SK-N-SH (cell line): ENCODE results near the gene ADCY7. TPM values are rescaled to one million over a fixed set of nuclear protein-coding genes. Genes with fewer than 3 reads are reported as not detected.

Experiments used
- CTCF ChIA-PET: fragments of 300-600, 350-600 bp; formaldehyde crosslinking; extraction: SDS; loops from one replicate; lab custom pipeline; 2021; lab: Yijun Ruan, JAX
- POLR2A ChIA-PET: fragments of 350-600 bp; sonication (Branson Sonifier 250); formaldehyde crosslinking; extraction: SDS; loops from one replicate; lab custom pipeline; 2020; ENCODE audit warnings: antibody characterized with exemption, inconsistent platforms; lab: Yijun Ruan, JAX
- DNase-seq: peaks from one replicate; pipeline ENCODE4 v3.0.0; 2012
- H2AFZ ChIP-seq: fragments of 200-600 bp; sonication (generic); 2 replicates; pipeline ENCODE4 v1.8.1; 2016; ENCODE audit warnings: antibody characterized with exemption, mild to moderate bottlenecking, low read depth
- H3F3A ChIP-seq: fragments of 200-600 bp; sonication (generic); replicated peaks from 2 replicates; pipeline ENCODE3; 2016; ENCODE audit warnings: antibody characterized with exemption, mild to moderate bottlenecking; ENCODE audit not compliant: insufficient read depth
- H3K27ac ChIP-seq, 2 experiments: fragments of 200-500 bp in 1 of 2; fragments of 200-600 bp in 1 of 2; sonication (Bioruptor generic) in 1 of 2; sonication (generic), shearing (Covaris generic) in 1 of 2; 2 replicates each; pipeline versions ENCODE4 v1.5.1 to v1.6.1; 2014 to 2016; ENCODE audit warnings: low read depth in 2 of 2, inconsistent platforms in 1 of 2, low read length in 1 of 2, mild to moderate bottlenecking in 1 of 2, mixed read lengths in 1 of 2
- H3K27me3 ChIP-seq: fragments of 200-600 bp; sonication (generic), shearing (Covaris generic); 2 replicates; pipeline ENCODE4 v1.6.1; 2016; ENCODE audit warnings: mixed run types; ENCODE audit not compliant: insufficient read depth
- H3K36me3 ChIP-seq, 2 experiments: fragments of 200-500 bp in 1 of 2; fragments of 200-600 bp in 1 of 2; sonication (Bioruptor generic) in 1 of 2; sonication (generic) in 1 of 2; replicated peaks in 1 of 2; 2 replicates each; pipeline versions ENCODE3 to v1.5.1; 2014 to 2016; ENCODE audit warnings: low read length in 1 of 2, mild to moderate bottlenecking in 1 of 2; ENCODE audit not compliant: insufficient read depth in 2 of 2, control insufficient read depth in 1 of 2
- H3K4me1 ChIP-seq, 2 experiments: fragments of 200-500 bp in 1 of 2; fragments of 200-600 bp in 1 of 2; sonication (Bioruptor generic) in 1 of 2; sonication (generic), shearing (Covaris generic) in 1 of 2; 2 replicates each; pipeline versions ENCODE4 v1.5.1 to v1.6.1; 2014 to 2016; ENCODE audit warnings: low read depth in 1 of 2, low read length in 1 of 2, mixed run types in 1 of 2; ENCODE audit not compliant: insufficient read depth in 2 of 2, control insufficient read depth in 1 of 2
- H3K4me2 ChIP-seq: fragments of 200-600 bp; sonication (generic), shearing (Covaris generic); 2 replicates; pipeline ENCODE4 v1.6.1; 2017; ENCODE audit warnings: mixed run types
- H3K4me3 ChIP-seq, 2 experiments: fragments of 200-500 bp in 1 of 2; fragments of 200-600 bp in 1 of 2; sonication (Bioruptor generic) in 1 of 2; sonication (generic), shearing (Covaris generic) in 1 of 2; 2 replicates each; pipeline versions ENCODE4 v1.5.1 to v1.8.1; 2014 to 2016; ENCODE audit warnings: low read depth in 2 of 2, inconsistent platforms in 1 of 2, low read length in 1 of 2, mild to moderate bottlenecking in 1 of 2, mixed read lengths in 1 of 2, moderate library complexity in 1 of 2
- H3K79me2 ChIP-seq: fragments of 200-600 bp; sonication (generic); 2 replicates; pipeline ENCODE4 v1.8.1; 2017; ENCODE audit warnings: mild to moderate bottlenecking; ENCODE audit not compliant: insufficient read depth
- H3K9ac ChIP-seq: fragments of 200-600 bp; sonication (generic); 2 replicates; pipeline ENCODE4 v1.6.1; 2017; ENCODE audit warnings: mixed run types
- H3K9me2 ChIP-seq: fragments of 200-600 bp; sonication (generic); 2 replicates; pipeline ENCODE4 v1.6.1; 2017; ENCODE audit warnings: mixed run types
- H3K9me3 ChIP-seq: fragments of 200-600 bp; sonication (generic); 2 replicates; pipeline ENCODE4 v1.6.1; 2017; ENCODE audit warnings: mixed run types, mild to moderate bottlenecking, moderate library complexity
- H4K20me1 ChIP-seq: fragments of 200-600 bp; sonication (generic); 2 replicates; pipeline ENCODE4 v1.6.1; 2017; ENCODE audit warnings: mild to moderate bottlenecking, mixed run types; ENCODE audit not compliant: insufficient read depth
- ELF1 ChIP-seq: IDR thresholded peaks from 2 replicates; pipeline ENCODE4 v1.4.0; 2012
- EP300 ChIP-seq, 2 experiments: IDR thresholded peaks; 2 replicates each; pipeline versions ENCODE4 v1.4.0 to v1.6.1; 2012; ENCODE audit warnings: borderline replicate concordance in 1 of 2, low read depth in 1 of 2, low read length in 1 of 2
- FOXJ3 ChIP-seq: sonication (generic); formaldehyde crosslinking; IDR thresholded peaks from 2 replicates; pipeline ENCODE4 v1.5.1; 2020; ENCODE audit warnings: mild to moderate bottlenecking, missing genetic modification reagents
- GABPA ChIP-seq: IDR thresholded peaks from 2 replicates; pipeline ENCODE4 v1.4.0; 2012; ENCODE audit warnings: low read depth, mild to moderate bottlenecking
- JUND ChIP-seq: IDR thresholded peaks from 2 replicates; pipeline ENCODE4 v1.4.0; 2012
- MEF2A ChIP-seq: IDR thresholded peaks from 2 replicates; pipeline ENCODE4 v1.4.0; 2012; ENCODE audit warnings: low read depth, borderline replicate concordance
- NFIC ChIP-seq: IDR thresholded peaks from 2 replicates; pipeline ENCODE4 v1.4.0; 2012; ENCODE audit warnings: borderline replicate concordance
- SIN3A ChIP-seq: IDR thresholded peaks from 2 replicates; pipeline ENCODE4 v1.6.1; 2012; ENCODE audit warnings: low read depth, mild to moderate bottlenecking, low read length, moderate library complexity, borderline replicate concordance
- TAF1 ChIP-seq: IDR thresholded peaks from 2 replicates; pipeline ENCODE4 v1.6.1; 2012; ENCODE audit warnings: low read depth, mild to moderate bottlenecking, low read length, moderate library complexity, borderline replicate concordance
- TCF12 ChIP-seq: IDR thresholded peaks from 2 replicates; pipeline ENCODE4 v1.4.0; 2012
- TEAD4 ChIP-seq: IDR thresholded peaks from 2 replicates; pipeline ENCODE4 v1.4.0; 2012; ENCODE audit warnings: mild to moderate bottlenecking, borderline replicate concordance; ENCODE audit not compliant: insufficient read depth
- WGBS: methylation state at CpG from one replicate; pipeline ENCODE4 v1.1.6; 2017; ENCODE audit warnings: low lambda C conversion rate; 5-methylcytosine and 5-hydroxymethylcytosine counted together
- polyA plus RNA-seq, 3 experiments: library from polyadenylated mRNA; depleted of rRNA; stranded (reverse); fragments of >200 nt; gene quantifications; 2 replicates each; pipeline ENCODE4 v1.2.3, GENCODE V29; 2012
- TF ChIP-seq, protein P1 (sequence below): fragments of 150-350 bp; IDR thresholded peaks from 2 replicates; pipeline ENCODE4 v1.6.1; 2017; ENCODE audit warnings: antibody characterized with exemption, low read length, low read depth, borderline replicate concordance
- TF ChIP-seq, protein P2 (sequence below): IDR thresholded peaks from 2 replicates; pipeline ENCODE4; 2012
- TF ChIP-seq, protein P3 (sequence below): IDR thresholded peaks from 2 replicates; pipeline ENCODE4 v1.6.1; 2012; ENCODE audit warnings: mild to moderate bottlenecking, low read depth, low read length, moderate library complexity
- TF ChIP-seq, protein P4 (sequence below): IDR thresholded peaks from 2 replicates; pipeline ENCODE4 v1.4.0; 2012; ENCODE audit warnings: low read depth, borderline replicate concordance

The ADCY7 gene
- polyA plus RNA-seq, 1 of the 3 experiments (the other 2 are of a cell fraction) = 14.3 TPM

DNA sequence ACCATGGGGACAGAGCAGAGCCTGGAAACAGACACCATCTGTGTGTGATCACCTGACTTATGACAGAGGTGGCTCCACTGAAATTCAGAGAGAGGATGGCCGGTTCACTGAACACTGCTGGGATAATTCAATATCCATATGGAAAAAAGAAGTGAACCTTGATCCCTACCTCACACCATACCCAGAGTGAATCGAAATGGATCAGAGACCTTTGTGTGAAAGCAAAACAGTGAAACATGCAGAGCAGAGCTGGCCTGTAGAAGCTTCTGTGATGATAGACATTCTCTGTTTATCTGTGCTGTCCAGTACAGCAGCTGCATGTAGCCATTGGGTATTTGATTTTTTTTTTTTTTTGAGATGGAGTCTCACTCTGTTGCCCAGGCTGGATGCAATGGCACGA, 20.3 kb downstream of the ADCY7 start:
- no peak for DNase-seq
- H3K27ac ChIP-seq = no peak overlapping the region
- no peak overlapping the region for H3K9ac ChIP-seq
- H3K27me3 ChIP-seq = no peaks in the 10 kb centered on the region
- ChIA-PET POLR2A (no interaction called here), CTCF (interaction anchor here (0.9 kb wide), 1 partner anchor 76 kb away, joined by 3 read pairs; no protein-coding TSS in a partner anchor)
- WGBS = 100% methylated on average over 3 of the region's 3 CpGs
- no peak overlapping the region for H2AFZ ChIP-seq
- H3K36me3 ChIP-seq = no peaks in the 10 kb centered on the region
- no peaks in the 10 kb centered on the region; the same call in 1 of the 2 replicates for H3K79me2 ChIP-seq
- H3K4me1 ChIP-seq = peaks cover 0 to 19% of the 10 kb centered on the region in 2 experiments; a peak in 1 of 4 replicates
- H3K4me3 ChIP-seq = no peak overlapping the region
- no peaks in the 10 kb centered on the region for H3K9me3 ChIP-seq
- no peaks in the 10 kb centered on the region for H3K9me2 ChIP-seq
- H4K20me1 ChIP-seq = peaks cover 10% of the 10 kb centered on the region; the same call in 1 of the 2 replicates
- H3F3A ChIP-seq = no peaks in the 10 kb centered on the region
- no peak overlapping the region for H3K4me2 ChIP-seq
- TF ChIP-seq JUND (no peak), TCF12 (no peak), ELF1 (no peak), MEF2A (no peak), SIN3A (no peak)
- TF ChIP-seq, protein P1, sequence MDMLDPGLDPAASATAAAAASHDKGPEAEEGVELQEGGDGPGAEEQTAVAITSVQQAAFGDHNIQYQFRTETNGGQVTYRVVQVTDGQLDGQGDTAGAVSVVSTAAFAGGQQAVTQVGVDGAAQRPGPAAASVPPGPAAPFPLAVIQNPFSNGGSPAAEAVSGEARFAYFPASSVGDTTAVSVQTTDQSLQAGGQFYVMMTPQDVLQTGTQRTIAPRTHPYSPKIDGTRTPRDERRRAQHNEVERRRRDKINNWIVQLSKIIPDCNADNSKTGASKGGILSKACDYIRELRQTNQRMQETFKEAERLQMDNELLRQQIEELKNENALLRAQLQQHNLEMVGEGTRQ = no peak
- TF ChIP-seq, protein P2, sequence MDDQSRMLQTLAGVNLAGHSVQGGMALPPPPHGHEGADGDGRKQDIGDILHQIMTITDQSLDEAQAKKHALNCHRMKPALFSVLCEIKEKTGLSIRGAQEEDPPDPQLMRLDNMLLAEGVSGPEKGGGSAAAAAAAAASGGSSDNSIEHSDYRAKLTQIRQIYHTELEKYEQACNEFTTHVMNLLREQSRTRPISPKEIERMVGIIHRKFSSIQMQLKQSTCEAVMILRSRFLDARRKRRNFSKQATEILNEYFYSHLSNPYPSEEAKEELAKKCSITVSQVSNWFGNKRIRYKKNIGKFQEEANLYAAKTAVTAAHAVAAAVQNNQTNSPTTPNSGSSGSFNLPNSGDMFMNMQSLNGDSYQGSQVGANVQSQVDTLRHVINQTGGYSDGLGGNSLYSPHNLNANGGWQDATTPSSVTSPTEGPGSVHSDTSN = no peak
- TF ChIP-seq, protein P3, sequence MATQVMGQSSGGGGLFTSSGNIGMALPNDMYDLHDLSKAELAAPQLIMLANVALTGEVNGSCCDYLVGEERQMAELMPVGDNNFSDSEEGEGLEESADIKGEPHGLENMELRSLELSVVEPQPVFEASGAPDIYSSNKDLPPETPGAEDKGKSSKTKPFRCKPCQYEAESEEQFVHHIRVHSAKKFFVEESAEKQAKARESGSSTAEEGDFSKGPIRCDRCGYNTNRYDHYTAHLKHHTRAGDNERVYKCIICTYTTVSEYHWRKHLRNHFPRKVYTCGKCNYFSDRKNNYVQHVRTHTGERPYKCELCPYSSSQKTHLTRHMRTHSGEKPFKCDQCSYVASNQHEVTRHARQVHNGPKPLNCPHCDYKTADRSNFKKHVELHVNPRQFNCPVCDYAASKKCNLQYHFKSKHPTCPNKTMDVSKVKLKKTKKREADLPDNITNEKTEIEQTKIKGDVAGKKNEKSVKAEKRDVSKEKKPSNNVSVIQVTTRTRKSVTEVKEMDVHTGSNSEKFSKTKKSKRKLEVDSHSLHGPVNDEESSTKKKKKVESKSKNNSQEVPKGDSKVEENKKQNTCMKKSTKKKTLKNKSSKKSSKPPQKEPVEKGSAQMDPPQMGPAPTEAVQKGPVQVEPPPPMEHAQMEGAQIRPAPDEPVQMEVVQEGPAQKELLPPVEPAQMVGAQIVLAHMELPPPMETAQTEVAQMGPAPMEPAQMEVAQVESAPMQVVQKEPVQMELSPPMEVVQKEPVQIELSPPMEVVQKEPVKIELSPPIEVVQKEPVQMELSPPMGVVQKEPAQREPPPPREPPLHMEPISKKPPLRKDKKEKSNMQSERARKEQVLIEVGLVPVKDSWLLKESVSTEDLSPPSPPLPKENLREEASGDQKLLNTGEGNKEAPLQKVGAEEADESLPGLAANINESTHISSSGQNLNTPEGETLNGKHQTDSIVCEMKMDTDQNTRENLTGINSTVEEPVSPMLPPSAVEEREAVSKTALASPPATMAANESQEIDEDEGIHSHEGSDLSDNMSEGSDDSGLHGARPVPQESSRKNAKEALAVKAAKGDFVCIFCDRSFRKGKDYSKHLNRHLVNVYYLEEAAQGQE = no peak

DNA sequence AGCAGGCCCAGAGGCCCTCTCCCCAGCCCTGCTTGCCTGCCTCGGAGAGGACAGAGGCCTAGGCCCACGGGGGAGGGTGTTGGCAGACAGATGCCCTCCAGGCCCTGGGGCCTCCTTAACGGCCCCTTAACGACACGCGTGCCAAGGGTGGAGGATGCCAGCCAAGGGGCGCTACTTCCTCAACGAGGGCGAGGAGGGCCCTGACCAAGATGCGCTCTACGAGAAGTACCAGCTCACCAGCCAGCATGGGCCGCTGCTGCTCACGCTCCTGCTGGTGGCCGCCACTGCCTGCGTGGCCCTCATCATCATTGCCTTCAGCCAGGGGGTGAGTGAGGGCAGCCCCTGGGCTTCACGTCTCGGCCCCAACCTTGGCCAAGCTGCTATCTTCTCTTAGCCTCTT, 21.7 kb downstream of the ADCY7 start:
- no peaks in the 10 kb centered on the region for H3K9me3 ChIP-seq
- ChIA-PET CTCF (interaction anchor here (1.2 to 1.4 kb wide), 3 partner anchors 9 to 22 kb away, joined by 3 to 4 read pairs (median 3); no protein-coding TSS in a partner anchor), POLR2A (no interaction called here)
- DNase-seq = no peak
- H3K4me3 ChIP-seq = no peak overlapping the region
- no peaks in the 10 kb centered on the region for H3K27me3 ChIP-seq
- WGBS = 61% methylated on average over 3 of the region's 17 CpGs
- peaks cover 0 to 2% of the 10 kb centered on the region in 2 experiments for H3K36me3 ChIP-seq
- no peak overlapping the region for H3K9ac ChIP-seq
- no peaks in the 10 kb centered on the region; the same call in 1 of the 2 replicates for H3K79me2 ChIP-seq
- peaks cover 10% of the 10 kb centered on the region; the same call in 1 of the 2 replicates for H4K20me1 ChIP-seq
- no peaks in the 10 kb centered on the region for H3K9me2 ChIP-seq
- H3K27ac ChIP-seq = no peak overlapping the region; a peak in 1 of 4 replicates
- no peak overlapping the region for H3K4me2 ChIP-seq
- H3K4me1 ChIP-seq = peaks cover 0 to 19% of the 10 kb centered on the region in 2 experiments; a peak in 1 of 4 replicates
- H2AFZ ChIP-seq = no peak overlapping the region
- H3F3A ChIP-seq = no peaks in the 10 kb centered on the region
- TF ChIP-seq TAF1 (no peak), NFIC (no peak), MEF2A (no peak), GABPA (no peak), EP300 (IDR thresholded peaks at IDR 0.05; ENCODE audit: borderline replicate concordance in 1 of 2, low read depth in 1 of 2, low read length in 1 of 2) (no peak), FOXJ3 (CRISPR knock-in tag) (no peak), TEAD4 (no peak)
- TF ChIP-seq, protein P4, sequence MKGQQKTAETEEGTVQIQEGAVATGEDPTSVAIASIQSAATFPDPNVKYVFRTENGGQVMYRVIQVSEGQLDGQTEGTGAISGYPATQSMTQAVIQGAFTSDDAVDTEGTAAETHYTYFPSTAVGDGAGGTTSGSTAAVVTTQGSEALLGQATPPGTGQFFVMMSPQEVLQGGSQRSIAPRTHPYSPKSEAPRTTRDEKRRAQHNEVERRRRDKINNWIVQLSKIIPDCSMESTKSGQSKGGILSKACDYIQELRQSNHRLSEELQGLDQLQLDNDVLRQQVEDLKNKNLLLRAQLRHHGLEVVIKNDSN = no peak
- TF ChIP-seq, protein P3 = no peak
- TF ChIP-seq, protein P1 = no peak
